ENCODE results near the gene PTK7.

Gene PTK7

DNA sequence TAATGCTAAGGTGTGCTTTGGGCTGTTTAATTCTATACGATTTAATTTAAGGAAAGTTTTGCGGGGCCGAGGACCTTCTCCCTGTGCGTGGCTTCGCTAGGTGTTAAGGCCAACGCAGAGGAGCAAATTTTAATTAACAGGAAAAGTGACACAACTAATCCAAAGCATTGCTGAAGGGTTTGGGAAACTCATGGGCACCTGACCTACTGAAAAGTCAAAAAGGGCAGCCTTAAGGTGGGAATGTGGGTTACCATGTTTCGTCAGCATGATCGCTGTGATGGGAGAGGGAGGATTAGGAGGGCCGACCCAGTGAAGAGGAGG lies 105.5 kb downstream of the PTK7 start:
- DNase-seq, result no peak

GRCh38 chr6:43181942-43182860 lies 106.1 kb downstream of the PTK7 start, which contains the start of gene CUL9:
Gene CUL9, plus strand, starts transcription at chr6:43182196. Its CDS starts 2,115 bp downstream, at chr6:43184311.
- DNase-seq, result peak; percentile 59

- no peak for DNase-seq
Measured at GRCh38 chr6:43183441-43183840, 107.3 kb downstream of the PTK7 start.

DNA sequence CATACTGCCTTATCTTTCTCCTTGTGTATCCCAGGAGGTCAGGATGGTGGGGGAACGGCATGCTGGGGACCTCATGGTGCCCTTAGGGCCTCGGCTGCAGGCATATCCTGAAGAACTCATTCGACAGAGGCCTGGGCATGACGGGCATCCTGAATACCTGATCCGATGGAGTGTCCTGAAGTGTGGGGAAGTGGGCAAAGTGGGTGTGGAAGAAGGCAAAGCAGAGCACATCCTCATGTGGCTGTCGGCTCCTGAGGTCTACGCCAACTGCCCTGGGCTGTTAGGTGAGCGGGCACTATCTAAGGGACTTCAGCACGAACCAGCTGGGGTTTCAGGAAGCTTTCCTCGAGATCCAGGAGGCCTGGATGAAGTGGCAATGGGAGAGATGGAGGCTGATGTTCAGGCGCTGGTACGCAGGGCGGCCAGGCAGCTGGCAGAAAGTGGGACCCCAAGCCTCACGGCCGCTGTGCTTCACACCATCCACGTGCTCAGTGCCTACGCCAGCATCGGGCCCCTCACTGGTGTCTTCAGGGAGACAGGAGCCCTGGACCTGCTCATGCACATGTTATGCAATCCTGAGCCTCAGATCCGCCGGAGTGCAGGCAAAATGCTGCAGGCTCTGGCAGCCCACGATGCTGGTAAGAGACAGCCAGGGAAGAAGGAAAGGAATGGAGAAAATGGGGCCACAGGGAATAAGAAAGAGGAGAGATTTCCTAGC lies 108.3 kb downstream of the PTK7 start:
- no peak for DNase-seq

GRCh38 chr6:43185391-43185985 lies 109.4 kb downstream of the PTK7 start:
- no peak for DNase-seq

DNA sequence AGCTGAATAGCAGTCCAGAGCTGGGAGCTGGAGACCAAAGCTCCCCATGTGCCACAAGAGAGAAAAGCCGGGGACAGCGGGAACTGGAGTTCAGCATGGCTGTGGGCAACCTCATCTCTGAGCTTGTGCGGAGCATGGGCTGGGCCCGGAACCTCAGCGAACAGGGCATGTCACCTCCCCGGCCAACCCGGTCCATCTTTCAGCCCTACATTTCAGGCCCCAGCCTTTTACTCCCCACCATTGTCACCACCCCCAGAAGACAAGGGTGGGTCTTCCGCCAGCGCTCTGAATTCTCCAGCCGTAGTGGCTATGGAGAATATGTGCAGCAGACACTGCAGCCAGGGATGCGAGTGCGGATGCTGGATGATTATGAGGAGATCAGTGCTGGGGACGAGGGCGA lies 109.9 kb downstream of the PTK7 start:
- DNase-seq, result no peak

- DNase-seq, result no peak
Measured at GRCh38 chr6:43186706-43187105, 110.6 kb downstream of the PTK7 start.

DNA sequence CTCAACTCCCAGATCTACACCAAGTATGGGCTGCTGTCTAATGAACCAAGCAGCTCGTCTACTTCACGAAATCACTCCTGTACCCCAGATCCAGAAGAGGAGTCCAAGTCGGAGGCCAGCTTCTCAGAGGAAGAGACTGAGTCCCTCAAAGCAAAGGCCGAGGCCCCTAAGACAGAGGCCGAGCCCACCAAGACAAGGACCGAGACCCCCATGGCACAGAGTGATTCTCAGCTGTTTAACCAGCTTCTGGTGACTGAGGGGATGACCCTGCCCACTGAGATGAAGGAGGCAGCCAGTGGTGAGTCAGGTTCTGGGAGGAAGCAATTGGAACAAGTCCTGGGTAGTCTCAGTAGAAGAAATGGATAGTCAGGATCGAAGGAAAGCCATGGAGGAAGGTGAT lies 111.7 kb downstream of the PTK7 start:
- no peak for DNase-seq

DNA sequence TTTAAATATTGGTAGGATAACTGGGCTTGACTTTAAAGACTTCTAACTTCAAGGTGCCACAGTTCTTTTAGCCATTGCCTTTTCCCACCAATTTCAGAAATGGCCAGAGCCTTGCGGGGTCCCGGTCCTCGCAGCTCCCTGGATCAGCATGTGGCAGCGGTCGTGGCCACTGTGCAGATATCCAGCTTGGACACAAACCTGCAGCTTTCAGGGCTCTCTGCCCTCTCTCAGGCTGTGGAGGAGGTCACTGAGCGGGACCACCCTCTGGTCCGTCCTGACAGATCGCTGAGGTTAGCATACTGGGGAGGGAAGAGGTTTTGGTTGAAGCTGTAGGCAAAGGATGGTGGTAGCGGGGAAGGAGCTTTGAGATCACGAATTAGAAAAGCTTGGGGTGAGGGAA lies 112.3 kb downstream of the PTK7 start:
- no peak for DNase-seq

DNA sequence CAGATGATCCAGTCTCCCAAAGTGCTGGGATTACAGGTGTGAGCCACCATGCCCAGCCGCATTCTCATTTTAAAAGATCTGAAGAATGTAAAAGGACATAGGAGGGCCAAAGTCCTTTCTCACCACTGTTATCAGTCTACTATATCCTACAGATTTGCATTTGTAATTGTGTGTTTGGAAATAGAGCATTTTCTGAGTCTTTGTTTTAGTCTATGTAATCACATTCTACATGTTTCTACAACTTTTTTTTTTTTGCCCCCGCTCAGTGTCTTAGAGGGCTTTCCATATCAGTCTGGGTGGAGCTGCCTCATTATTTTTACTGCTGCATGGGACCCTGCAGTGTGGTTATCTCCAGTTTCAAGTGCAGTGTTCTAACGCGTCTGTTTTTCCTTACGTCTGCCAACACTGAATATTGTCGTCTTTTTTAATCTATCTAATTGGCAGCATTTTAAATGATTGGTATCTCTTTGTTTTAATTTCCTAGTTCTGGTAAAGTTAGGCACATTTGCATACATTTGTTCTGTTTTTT lies 113.7 kb downstream of the PTK7 start:
- DNase-seq, result no peak

GRCh38 chr6:43192911-43193310 lies 116.8 kb downstream of the PTK7 start:
- no peak for DNase-seq

DNA sequence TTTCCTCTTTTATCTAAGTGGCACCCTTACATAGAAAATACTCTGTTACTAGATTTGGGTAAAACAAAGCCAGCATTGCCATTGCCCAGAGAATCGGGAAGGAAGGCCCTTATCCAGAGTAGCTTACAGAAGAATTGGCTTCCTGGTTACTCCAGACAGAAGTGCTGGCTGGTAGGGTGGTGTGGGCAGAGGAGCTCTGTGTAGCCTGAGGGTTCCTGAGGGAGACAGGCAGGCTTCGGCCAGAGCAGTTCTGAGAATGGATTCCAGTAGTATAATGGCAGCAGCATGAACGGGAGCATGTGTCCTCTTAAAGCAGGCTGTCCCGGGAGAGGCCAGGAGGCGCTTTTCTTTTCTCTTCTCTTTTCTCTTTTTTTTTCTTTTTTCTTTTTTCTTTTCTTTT lies 117.8 kb downstream of the PTK7 start:
- DNase-seq, result no peak

DNA sequence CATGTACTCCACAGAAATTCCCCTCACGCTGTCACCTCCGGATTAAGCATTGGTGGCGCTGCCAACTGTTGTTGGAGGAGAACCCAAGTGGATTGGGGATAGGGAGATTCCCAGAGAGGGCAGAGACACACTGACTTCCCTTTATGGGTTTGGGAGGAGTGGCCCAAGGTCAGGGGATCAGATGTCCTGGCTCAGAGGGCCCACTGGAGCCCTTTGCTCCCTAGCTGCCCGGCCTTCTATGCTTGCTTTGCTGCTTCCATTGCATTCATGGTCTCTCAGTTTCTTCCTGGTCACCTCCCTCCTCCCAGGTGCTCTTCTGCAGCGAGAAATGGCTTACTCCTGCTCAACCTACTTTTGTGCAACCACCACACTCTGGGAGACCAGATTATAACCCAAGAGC lies 120.2 kb downstream of the PTK7 start:
- no peak for DNase-seq

DNA sequence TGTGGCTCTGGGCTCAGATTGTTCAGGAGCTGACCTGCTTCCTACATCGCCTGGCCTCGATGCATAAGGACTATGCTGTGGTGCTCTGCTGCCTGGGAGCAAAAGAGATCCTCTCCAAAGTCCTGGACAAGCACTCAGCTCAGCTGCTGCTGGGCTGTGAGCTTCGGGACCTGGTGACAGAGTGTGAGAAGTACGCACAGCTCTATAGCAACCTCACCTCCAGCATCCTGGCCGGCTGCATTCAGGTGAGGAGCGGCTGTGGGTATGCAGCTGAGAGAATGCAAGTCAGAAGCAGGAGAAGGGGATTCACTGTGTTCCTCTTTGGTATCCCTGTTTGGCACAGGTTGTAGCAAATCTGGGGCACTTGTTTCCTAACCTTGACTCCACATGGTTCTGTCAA lies 123.8 kb downstream of the PTK7 start:
- DNase-seq, result no peak

GRCh38 chr6:43200541-43200940 lies 124.4 kb downstream of the PTK7 start:
- no peak for DNase-seq

GRCh38 chr6:43202451-43202850 lies 126.3 kb downstream of the PTK7 start:
- DNase-seq, result no peak

DNA sequence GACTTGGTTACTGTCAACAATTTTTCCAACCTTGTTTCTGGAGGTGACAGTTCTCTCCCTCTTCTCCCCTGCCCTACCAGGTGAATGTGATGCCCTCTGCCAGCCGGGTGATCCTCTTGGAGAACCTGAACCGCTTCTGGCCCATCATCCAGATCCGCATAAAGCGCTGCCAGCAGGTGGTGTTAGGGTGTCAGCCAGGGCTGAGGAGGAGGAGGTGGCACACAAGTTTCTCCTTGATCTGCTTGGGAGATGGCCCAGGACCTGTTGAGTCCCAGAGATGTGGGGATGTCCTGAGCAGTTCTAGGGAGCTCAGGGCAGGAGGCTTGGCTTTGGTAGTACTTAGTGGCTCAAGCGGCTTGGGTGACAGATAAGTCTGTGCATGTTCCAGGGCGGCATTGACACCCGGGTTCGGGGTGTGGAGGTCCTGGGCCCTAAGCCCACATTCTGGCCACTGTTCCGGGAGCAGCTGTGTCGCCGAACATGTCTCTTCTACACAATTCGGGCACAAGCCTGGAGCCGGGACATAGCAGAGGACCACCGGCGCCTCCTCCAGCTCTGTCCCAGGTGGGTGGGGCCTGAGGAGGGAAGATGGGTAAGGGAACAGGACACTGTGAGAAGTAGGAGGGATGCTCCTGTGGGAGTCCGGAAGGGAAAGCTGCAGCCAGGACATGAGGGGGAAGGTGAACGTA lies 127.1 kb downstream of the PTK7 start:
- DNase-seq, result no peak

DNA sequence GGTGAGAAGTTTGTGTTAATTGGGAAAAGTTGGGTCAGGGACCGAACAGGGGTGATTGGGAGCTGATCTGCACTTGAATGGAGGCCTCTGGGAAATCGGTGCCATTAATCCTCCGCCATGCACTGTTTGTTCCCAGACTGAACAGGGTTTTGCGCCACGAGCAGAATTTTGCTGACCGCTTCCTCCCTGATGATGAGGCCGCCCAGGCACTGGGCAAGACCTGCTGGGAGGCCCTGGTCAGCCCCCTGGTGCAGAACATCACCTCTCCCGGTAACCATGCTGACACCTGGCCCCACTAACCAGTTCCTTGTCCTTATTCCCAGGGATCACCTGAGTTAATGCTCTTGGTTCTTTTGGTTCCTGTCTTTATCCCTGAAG lies 127.6 kb downstream of the PTK7 start:
- DNase-seq, result no peak

DNA sequence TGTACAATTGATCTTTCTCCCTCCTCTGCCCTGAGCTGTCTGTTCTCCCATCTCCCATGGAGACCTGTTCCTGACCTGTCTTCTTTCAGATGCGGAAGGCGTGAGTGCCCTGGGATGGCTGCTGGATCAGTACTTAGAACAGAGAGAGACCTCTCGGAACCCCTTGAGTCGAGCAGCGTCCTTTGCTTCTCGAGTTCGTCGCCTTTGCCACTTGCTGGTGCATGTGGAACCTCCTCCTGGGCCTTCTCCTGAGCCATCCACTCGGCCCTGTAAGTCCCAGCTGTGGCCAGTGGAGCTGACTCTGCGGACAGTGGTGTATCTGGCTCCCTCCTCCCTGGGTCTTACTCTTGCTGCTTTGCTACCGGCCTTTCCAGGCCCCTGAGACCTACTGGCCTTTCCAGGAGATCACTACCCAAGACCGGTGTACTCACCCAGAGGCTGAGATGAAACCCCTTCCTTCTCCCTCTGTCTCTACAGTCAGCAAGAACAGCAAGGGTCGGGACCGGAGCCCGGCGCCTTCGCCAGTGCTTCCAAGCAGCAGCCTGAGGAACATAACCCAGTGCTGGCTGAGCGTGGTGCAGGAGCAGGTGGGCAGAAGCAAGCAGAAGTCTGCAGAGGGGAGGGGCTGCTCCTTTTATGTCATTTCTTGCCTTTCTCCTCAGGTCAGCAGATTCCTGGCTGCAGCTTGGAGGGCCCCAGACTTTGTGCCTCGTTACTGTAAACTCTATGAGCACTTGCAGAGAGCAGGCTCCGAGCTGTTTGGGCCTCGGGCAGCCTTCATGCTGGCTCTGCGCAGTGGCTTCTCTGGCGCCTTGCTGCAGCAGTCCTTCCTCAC lies 128.4 kb downstream of the PTK7 start:
- no peak for DNase-seq

GRCh38 chr6:43205849-43206248 lies 129.7 kb downstream of the PTK7 start:
- no peak for DNase-seq

GRCh38 chr6:43207286-43207685 lies 131.2 kb downstream of the PTK7 start:
- no peak for DNase-seq

Data from 8988T (cell line).